ENCODE data around the gene ATP10B.

The ATP10B gene

GRCh38 chr5:160543395-160543794 is 308.6 kb downstream of the ATP10B start:
- no peak for DNase-seq (ENCODE audit: low read depth, low spot score)
- no peak overlapping the region for H3K4me3 ChIP-seq (ENCODE audit: low read length)

- DNase-seq (ENCODE audit: low read depth, low spot score): no peak
These were observed 309.2 kb downstream of the ATP10B start for GRCh38 chr5:160542840-160543239.

GRCh38 chr5:160542281-160542680 is 309.7 kb downstream of the ATP10B start:
- no peak overlapping the region for H3K4me3 ChIP-seq (ENCODE audit: low read length)
- DNase-seq (ENCODE audit: low read depth, low spot score): no peak

More at GRCh38 chr5:160542840-160543239, 309.2 kb downstream of the ATP10B start:
- no peak overlapping the region for H3K4me3 ChIP-seq (ENCODE audit: low read length)

GRCh38 chr5:160539431-160539830 is 312.6 kb downstream of the ATP10B start:
- H3K4me3 ChIP-seq (ENCODE audit: low read length): no peak overlapping the region
- no peak for DNase-seq (ENCODE audit: low read depth, low spot score)

- no peak for DNase-seq (ENCODE audit: low read depth, low spot score)
- no peak overlapping the region for H3K4me3 ChIP-seq (ENCODE audit: low read length)
These were observed 314.1 kb downstream of the ATP10B start for GRCh38 chr5:160537940-160538339.

GRCh38 chr5:160537116-160537515 is 314.9 kb downstream of the ATP10B start:
- H3K4me3 ChIP-seq (ENCODE audit: low read length): no peak overlapping the region
- no peak for DNase-seq (ENCODE audit: low read depth, low spot score)

GRCh38 chr5:160534914-160535313 is 317.1 kb downstream of the ATP10B start:
- no peak overlapping the region for H3K4me3 ChIP-seq (ENCODE audit: low read length)
- no peak for DNase-seq (ENCODE audit: low read depth, low spot score)

- DNase-seq (ENCODE audit: low read depth, low spot score): no peak
- H3K4me3 ChIP-seq (ENCODE audit: low read length): no peak overlapping the region
These were observed 317.9 kb downstream of the ATP10B start for GRCh38 chr5:160534125-160534524.

- H3K4me3 ChIP-seq (ENCODE audit: low read length): no peak overlapping the region
- no peak for DNase-seq (ENCODE audit: low read depth, low spot score)
These were observed 326.3 kb downstream of the ATP10B start for GRCh38 chr5:160525471-160526261.

GRCh38 chr5:160524827-160525226 is 327.2 kb downstream of the ATP10B start:
- no peak for DNase-seq (ENCODE audit: low read depth, low spot score)

GRCh38 chr5:160523502-160524163 is 328.4 kb downstream of the ATP10B start:
- H3K4me3 ChIP-seq (ENCODE audit: low read length): no peak overlapping the region
- DNase-seq (ENCODE audit: low read depth, low spot score): no peak

More at GRCh38 chr5:160524827-160525226, 327.2 kb downstream of the ATP10B start:
- no peak overlapping the region for H3K4me3 ChIP-seq (ENCODE audit: low read length)

GRCh38 chr5:160521392-160521663 is 330.7 kb downstream of the ATP10B start:
- H3K4me3 ChIP-seq (ENCODE audit: low read length): no peak overlapping the region

GRCh38 chr5:160520609-160521391 is 331.2 kb downstream of the ATP10B start:
- no peak for DNase-seq (ENCODE audit: low read depth, low spot score)

More at GRCh38 chr5:160521392-160521663, 330.7 kb downstream of the ATP10B start:
- DNase-seq (ENCODE audit: low read depth, low spot score): no peak

GRCh38 chr5:160516696-160517530 is 335.1 kb downstream of the ATP10B start:
- no peak overlapping the region for H3K4me3 ChIP-seq (ENCODE audit: low read length)
- DNase-seq (ENCODE audit: low read depth, low spot score): no peak

More at GRCh38 chr5:160520609-160521391, 331.2 kb downstream of the ATP10B start:
- no peak overlapping the region for H3K4me3 ChIP-seq (ENCODE audit: low read length)

GRCh38 chr5:160514866-160515265 is 337.1 kb downstream of the ATP10B start:
- no peak for DNase-seq (ENCODE audit: low read depth, low spot score)
- H3K4me3 ChIP-seq (ENCODE audit: low read length): no peak overlapping the region

GRCh38 chr5:160514191-160514590 is 337.8 kb downstream of the ATP10B start:
- no peak overlapping the region for H3K4me3 ChIP-seq (ENCODE audit: low read length)
- no peak for DNase-seq (ENCODE audit: low read depth, low spot score)

- no peak for DNase-seq (ENCODE audit: low read depth, low spot score)
- no peak overlapping the region for H3K4me3 ChIP-seq (ENCODE audit: low read length)
These were observed 338.5 kb downstream of the ATP10B start for GRCh38 chr5:160513485-160513884.
